HCEC 1CT (cell line): ENCODE results near the gene CAMK2D.
A peak's percentile ranks its signal among the peaks of the same experiment; 100 is the strongest.

ENCODE experiments used
- DNase-seq: peaks from one replicate; pipeline ENCODE4 v3.0.0-alpha.2; 2017

The CAMK2D gene

GRCh38 chr4:113457886-113458285, 303.7 kb downstream of the CAMK2D start:
- DNase-seq, result no peak

- no peak for DNase-seq
These were observed 304.4 kb downstream of the CAMK2D start for GRCh38 chr4:113457121-113457520.

- DNase-seq, result no peak
These were observed 306.5 kb downstream of the CAMK2D start for GRCh38 chr4:113455061-113455460.

DNA sequence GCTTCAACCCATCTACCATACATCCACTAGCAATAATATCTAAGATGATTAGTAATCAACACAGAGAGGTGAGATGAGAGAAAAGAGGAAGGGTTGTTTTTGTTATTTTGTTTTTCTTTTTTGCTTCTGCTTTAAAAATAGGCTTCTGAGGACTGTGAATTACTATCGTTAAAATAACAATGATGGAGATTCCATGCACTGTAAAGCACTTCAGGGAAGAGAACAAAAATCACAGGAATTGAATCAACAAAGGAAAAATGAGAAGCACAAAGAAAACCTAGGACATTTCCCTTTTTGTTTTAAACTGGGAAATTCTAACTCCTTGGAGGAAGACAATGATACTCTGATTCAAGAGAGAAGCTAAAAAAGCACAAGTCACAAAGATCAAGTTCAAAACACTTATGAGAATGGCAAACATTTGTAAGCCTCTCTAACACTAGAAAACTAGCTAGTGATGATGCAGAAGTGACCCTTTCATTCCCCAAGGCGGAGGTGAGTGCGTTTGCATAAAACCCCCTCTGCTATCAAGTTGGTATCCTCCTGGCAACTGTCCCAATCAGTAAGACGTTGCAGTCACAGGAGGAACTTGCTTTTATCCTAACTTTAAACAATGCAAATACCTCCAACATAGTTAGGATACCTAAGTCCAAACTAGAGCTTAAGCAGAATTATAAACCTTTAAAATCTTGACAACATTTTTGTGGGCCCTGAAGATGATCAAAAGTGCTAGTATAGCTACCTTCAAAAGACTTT, 308.5 kb downstream of the CAMK2D start:
- DNase-seq, result no peak

DNA sequence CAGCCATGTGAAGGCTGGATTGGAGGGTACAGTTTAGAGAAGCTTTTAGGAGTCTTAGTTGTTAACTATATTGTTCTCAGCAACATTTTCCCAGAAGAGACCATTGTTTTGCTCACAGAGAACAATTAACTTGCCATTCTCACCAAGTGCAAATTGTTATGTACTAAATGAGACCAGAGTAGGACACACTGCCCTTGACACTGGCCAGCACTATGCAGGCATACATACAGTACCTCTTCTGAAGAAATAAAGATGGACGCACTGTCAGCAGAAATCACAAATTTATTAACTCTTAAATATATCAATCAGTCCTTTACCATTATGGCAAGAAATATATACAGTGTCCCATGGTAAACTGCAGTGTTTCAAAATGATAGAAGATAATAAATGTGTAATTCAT, 309.4 kb downstream of the CAMK2D start:
- no peak for DNase-seq

DNA sequence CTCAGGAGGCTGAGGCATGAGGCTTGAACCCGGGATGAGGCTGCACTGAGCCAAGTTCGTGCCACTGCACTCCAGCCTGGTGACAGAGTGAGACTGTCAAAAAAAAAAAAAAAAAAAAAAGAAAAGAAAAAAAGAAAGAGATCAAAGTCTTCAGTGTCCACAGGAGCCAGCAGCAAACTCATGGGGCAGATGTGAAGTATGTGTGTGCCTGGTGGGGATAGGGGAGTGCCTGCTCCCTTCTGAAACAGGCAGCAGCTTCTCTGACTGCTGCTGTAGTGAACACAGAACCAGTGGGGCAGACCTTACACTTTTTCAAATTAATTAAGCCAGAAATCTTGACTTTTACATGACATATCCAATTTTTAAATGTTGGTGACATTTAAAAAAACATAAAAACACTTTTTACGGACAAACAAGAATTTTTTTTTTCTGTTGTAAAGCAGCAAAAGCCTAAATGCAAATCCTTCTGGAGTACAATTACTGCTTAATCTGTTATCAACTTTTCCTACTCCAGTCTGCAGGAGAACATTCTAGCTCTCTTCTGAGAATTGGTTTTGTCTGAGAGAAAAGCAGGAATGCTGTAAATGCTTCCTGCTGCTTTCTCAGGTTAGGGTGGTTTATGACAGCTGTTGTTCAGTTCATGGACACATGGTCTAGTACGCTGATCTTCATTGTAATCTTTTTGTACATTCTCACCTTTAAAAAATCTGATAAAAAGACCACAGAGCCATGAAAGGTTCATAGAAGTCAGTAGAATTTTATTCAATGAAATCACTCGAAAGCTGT, 311.1 kb downstream of the CAMK2D start:
- DNase-seq, result no peak

GRCh38 chr4:113449410-113449974, 312.0 kb downstream of the CAMK2D start:
- no peak for DNase-seq

DNA sequence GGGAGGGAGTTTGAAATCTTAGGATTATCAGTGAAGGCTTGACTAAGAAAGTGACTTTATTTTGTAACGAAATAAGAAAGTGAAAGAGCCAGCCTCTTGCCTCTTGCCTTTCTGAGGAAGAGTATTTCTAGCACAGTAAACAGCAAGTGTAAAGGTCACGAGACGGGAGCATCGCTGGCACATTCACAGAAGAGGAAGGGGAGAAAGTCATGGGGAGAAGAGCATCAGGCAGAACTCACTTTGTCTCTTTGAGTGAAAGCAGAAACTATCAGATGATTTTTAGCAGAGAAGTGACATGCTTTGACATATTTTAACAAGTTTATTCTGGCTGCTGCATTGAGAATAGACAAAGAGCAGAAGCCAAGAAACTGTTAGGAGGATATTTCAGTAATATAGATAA, 313.8 kb downstream of the CAMK2D start:
- DNase-seq, result no peak

GRCh38 chr4:113447061-113447460, 314.5 kb downstream of the CAMK2D start:
- no peak for DNase-seq

DNA sequence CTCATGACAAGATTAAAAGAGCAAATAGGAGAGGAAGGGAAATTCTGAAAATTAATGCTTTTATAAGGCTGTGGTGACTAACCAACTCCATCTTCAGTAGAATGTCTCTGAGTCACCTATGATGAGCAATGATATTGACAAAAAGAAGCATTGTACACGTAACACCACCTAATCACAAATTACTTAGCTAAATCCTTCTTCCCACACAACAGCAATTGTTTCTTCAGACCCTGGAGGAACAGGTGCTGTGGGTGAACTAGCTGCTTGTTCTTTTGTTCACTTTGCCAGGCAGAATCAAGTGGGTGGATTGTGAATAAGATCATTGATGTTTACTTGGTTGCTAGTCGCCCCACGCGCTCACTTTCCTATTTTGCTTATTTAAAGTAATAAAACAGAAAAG, 315.5 kb downstream of the CAMK2D start:
- DNase-seq, result peak; percentile 77

GRCh38 chr4:113445286-113445685, 316.3 kb downstream of the CAMK2D start:
- DNase-seq, result peak; percentile 92

DNA sequence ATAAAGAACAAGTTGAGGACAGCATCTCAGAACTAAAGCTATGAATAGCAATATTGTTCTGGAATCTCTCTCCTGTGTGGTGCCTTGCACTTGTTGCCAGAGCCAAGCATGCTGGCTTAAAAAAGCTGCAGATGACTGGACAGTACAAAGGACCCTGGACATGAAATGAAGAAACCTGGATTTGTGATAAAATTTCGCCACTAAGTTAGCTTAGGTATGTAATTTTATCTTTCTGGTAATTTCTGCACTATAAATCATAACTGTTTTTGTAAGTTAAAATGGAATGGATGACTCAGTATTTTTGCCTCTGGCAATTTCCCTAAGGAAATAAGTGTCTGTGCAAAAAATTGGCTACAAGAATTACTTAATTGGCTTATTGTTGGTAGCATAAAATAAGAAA, 317.2 kb downstream of the CAMK2D start:
- peak; percentile 56 for DNase-seq

DNA sequence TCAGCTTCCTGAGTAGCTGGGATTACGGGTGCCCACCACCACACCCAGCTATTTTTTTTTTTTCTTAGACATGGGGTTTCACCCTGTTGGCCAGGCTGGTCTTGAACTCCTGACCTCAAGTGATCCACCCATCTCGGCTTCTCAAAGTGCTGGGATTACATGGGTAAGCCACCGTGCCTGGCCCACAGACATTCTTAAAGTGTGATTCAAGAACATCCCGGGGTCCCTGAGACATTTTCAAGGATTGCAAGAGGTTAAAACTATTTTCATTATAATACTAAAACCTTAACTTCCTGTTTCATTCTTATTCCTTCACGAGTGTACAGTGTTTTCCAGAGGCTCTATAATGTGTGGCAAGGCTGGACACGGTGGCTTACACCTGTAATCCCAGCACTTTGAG, 318.7 kb downstream of the CAMK2D start:
- DNase-seq, result no peak

GRCh38 chr4:113440371-113440770, 321.2 kb downstream of the CAMK2D start:
- no peak for DNase-seq

DNA sequence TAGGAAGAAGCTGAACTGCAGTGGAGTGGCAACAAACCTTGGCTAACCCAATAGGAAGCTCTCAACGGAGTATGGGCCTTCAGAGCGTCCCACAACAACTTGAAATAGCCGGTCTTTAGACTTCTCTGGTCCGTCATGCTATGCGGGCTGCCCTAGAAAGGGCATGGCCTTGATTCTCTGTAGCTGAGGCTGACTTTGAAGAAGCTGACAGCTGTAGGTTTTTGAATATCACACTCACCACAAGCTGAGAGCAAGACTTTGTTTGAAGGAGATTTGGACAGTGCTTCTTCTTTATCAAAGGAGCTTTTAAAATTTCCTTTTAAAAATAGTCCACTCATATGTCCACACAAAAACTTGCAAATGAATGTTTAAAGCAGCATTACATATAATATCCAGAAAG, 322.9 kb downstream of the CAMK2D start:
- no peak for DNase-seq

DNA sequence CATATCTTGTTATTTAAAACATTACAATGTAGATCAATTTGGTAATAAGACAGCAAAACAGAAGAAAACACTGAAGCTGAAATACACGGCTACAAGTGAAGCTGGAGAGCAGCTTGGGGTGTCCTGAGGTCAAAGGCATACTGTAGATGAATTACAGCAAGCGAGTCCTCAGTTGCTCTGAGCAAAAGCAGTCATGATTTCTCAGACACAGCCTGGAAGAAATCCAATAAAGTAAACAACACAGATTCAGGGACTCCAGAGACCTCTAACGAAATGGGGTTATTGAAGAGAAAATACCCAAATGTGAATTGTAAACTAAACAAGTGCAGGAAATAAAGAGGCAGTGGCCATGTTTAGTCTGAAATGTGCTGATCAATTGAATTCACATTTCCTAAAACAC, 324.4 kb downstream of the CAMK2D start:
- DNase-seq, result no peak

DNA sequence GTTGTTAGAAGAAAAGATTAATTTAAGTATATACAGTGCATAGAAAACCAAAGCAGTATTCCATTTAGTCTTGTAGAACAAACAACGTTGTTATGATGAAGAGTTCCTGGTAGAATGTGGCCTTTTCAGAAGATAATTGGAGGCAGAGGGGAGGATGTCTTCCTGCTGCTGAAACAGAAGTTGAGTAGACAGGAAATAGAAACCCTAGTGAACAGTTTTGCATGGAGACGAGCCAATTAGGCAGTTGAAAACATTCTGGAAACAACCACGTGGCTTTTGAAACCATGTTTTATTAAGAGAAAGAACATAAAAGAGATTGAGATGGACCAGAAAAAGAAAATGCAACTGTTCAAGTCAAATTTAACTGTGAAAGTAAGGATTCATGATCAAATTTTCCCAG, 325.2 kb downstream of the CAMK2D start:
- peak; percentile 62 for DNase-seq

DNA sequence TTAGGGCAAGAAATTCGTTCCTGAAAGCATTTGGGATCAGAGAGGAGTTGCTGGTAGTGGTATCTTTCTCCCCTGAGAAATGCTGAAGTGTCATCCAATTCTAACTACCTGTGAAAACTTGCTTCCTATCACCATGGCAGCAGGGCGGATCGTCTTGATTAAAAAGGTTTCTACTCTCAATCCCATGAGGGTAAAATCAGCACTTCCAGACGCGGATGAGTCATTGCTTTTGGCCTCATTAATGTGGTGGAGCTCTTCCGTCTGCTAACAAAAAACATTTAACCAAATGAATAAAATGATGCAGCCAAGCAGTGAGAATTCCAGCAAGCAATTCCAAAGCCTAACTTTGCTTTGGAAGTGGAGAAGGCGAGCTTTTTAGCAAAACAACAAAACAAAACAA, 325.6 kb downstream of the CAMK2D start:
- peak; percentile 63 for DNase-seq

GRCh38 chr4:113434247-113434587, 327.3 kb downstream of the CAMK2D start:
- DNase-seq, result peak; percentile 21

DNA sequence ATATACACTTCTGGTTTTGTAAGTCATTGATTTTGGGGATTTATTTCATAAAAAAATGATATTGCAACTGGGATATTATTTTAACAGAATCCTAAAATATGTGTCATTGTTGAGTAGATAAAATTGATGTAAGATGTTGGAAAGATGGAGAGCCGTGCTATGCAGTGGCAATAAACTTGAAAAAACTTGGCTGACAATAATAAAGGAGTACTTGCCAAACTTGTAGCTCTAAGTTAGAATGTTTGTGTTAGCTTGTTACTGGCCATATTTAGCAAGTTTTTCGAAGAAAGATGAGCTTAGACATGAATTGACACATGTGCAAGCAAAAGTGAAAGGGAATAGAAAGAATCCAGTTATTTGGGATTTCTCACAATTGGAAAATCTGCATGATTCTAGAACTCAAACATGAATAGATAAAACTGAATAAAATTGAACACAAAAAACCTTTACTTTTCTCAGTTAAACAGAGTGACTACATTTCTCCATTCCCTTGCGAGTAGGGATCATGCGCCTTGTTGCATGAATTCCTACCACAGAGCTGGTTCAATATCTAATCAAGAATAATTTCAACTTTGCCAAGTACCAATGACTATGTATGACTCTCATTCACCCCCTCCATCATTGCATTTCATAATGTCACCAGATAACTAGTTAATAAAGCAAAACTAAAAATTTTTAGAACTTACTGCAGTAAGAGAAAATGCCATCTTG, 327.8 kb downstream of the CAMK2D start:
- no peak for DNase-seq

DNA sequence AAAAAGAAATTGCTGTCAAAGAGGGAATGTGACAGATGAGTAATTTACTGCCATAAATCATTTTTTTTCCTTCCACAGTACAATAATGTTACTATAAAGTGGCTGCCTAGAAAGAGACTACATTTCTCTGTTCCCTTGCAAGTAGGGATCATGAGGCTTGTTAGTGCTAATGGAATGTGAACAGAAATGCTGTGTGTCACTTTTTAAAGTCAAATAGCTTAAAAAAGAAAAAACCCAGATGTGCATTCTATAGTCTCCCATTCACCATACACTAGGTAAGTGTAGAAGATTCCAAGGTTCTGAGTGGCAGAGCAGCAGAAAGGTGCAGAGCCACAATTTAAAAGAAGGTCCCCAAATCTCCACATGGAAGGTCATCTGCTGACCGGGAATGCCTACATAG, 328.4 kb downstream of the CAMK2D start:
- no peak for DNase-seq

DNA sequence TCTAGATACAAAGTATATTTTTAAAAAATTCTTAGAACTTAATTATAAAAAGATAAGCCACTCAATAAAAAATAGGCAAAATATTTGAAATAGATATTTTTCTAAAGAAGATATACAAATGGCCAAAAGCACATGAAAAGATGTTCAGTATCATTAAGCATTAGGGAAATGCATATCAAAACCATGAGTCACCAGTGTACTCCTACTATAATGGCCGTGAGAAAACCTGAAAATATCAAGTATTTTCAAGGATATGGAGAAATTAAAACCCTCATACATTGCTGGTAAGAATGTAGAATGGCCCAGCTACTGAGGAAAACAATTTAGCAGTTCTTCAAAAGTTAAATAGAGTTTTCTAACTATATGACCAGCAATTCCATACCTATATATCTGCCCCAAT, 337.9 kb downstream of the CAMK2D start:
- DNase-seq, result no peak

DNA sequence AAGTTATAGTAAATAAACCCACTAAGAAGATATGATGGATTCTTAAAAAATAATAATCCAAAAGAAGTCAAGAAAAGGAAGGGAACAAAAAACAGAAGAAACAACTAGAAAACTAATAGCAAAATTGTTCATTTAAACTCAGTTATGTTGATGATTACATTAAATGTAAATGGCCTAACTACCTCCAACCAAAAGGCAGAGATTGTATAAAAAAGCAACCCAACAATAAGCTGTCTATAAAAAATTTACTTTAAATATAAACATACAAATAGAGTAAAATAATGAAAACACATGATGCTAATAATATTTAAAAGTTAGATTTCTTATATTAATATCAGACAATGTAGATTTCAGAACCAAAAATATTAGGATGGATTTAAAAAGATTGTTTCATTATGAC, 340.6 kb downstream of the CAMK2D start:
- no peak for DNase-seq

- DNase-seq, result no peak
These were observed 341.9 kb downstream of the CAMK2D start for GRCh38 chr4:113419631-113420030.
